Measurements from ENCODE around the gene C19orf12. TPM values are rescaled to one million over a fixed set of nuclear protein-coding genes. Genes with fewer than 3 reads are reported as not detected.

The C19orf12 gene
- total RNA-seq, 1 donor from 2014 or later = 66.7 TPM

GRCh38 chr19:29737461-29738000, 22.5 kb upstream of the C19orf12 start:
- Mint-ChIP-seq H3K4me3 (ENCODE audit: unreplicated experiment) (no peak overlapping the region), H3K27me3 (ENCODE audit: unreplicated experiment) (peaks cover 3% of the 10 kb centered on the region), H3K4me1 (ENCODE audit: low read depth, unreplicated experiment) (no peaks in the 10 kb centered on the region), H3K27ac (ENCODE audit: unreplicated experiment) (no peak overlapping the region), H3K36me3 (ENCODE audit: unreplicated experiment) (no peaks in the 10 kb centered on the region), H3K9me3 (ENCODE audit: unreplicated experiment) (no peaks in the 10 kb centered on the region)
- DNase-seq = no peak
- TF ChIP-seq, protein P1, sequence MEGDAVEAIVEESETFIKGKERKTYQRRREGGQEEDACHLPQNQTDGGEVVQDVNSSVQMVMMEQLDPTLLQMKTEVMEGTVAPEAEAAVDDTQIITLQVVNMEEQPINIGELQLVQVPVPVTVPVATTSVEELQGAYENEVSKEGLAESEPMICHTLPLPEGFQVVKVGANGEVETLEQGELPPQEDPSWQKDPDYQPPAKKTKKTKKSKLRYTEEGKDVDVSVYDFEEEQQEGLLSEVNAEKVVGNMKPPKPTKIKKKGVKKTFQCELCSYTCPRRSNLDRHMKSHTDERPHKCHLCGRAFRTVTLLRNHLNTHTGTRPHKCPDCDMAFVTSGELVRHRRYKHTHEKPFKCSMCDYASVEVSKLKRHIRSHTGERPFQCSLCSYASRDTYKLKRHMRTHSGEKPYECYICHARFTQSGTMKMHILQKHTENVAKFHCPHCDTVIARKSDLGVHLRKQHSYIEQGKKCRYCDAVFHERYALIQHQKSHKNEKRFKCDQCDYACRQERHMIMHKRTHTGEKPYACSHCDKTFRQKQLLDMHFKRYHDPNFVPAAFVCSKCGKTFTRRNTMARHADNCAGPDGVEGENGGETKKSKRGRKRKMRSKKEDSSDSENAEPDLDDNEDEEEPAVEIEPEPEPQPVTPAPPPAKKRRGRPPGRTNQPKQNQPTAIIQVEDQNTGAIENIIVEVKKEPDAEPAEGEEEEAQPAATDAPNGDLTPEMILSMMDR (IDR thresholded peaks at IDR 0.05; ENCODE audit: partially characterized antibody, unreplicated experiment) = no peak

GRCh38 chr19:29735829-29736228, 20.8 kb upstream of the C19orf12 start:
- Mint-ChIP-seq H3K27me3 (ENCODE audit: unreplicated experiment) (peaks cover 5% of the 10 kb centered on the region), H3K4me3 (ENCODE audit: unreplicated experiment) (no peak overlapping the region), H3K9me3 (ENCODE audit: unreplicated experiment) (no peaks in the 10 kb centered on the region), H3K27ac (ENCODE audit: unreplicated experiment) (no peak overlapping the region), H3K4me1 (ENCODE audit: low read depth, unreplicated experiment) (no peaks in the 10 kb centered on the region), H3K36me3 (ENCODE audit: unreplicated experiment) (no peaks in the 10 kb centered on the region)
- DNase-seq = no peak
- TF ChIP-seq, protein P1 (IDR thresholded peaks at IDR 0.05; ENCODE audit: partially characterized antibody, unreplicated experiment) = no peak

DNA sequence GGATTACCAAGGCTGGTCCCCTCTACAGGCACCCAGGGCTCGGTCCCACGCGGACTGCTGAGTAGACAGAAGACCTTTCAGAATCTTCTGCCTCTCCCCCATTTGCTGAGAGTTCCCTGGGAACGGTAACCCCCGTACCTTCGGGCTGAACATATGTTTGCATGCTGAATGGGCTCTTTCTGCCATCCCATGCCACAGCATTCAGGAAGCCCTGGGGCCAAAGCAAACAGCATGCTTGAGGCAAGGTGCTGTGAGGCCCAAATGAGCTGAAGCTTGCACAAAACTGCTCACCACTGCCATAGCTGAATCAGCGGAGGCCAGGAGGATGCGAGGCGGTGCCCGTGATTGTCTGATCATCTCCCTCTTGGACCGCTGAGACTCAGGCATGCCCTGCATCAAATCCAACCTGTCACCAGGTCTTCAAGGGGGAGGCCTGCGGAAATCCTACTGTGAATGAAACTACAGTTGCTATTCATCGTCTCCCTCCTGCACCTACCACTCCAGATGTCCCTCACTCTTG, 16.3 kb upstream of the C19orf12 start:
- Mint-ChIP-seq H3K4me3 (ENCODE audit: unreplicated experiment) (no peak overlapping the region), H3K4me1 (ENCODE audit: low read depth, unreplicated experiment) (no peaks in the 10 kb centered on the region), H3K27ac (ENCODE audit: unreplicated experiment) (no peak overlapping the region), H3K27me3 (ENCODE audit: unreplicated experiment) (peaks cover 3% of the 10 kb centered on the region), H3K36me3 (ENCODE audit: unreplicated experiment) (no peaks in the 10 kb centered on the region), H3K9me3 (ENCODE audit: unreplicated experiment) (no peaks in the 10 kb centered on the region)
- DNase-seq = no peak
- TF ChIP-seq, protein P1 (IDR thresholded peaks at IDR 0.05; ENCODE audit: partially characterized antibody, unreplicated experiment) = no peak

DNA sequence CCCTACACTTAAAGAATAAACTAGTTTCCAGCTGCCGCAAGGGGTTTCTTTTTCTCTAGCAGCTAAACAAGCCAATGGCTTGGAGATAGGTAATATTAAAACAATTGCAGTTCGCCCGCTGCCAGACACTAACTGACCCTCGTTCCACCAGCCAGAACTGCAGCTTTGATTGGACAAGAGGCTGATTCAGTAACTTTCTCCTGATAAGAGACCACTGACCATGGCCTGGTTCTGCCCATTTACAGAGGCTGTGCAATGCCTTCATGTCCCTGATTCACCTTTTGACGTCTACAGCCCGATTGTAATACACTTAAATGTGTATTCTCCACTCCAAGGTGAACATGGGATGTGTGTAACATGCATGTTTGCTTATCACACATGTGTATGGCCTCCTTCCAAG, 12.8 kb upstream of the C19orf12 start:
- Mint-ChIP-seq H3K4me1 (ENCODE audit: low read depth, unreplicated experiment) (no peaks in the 10 kb centered on the region), H3K4me3 (ENCODE audit: unreplicated experiment) (no peak overlapping the region), H3K27ac (ENCODE audit: unreplicated experiment) (no peak overlapping the region), H3K9me3 (ENCODE audit: unreplicated experiment) (no peaks in the 10 kb centered on the region), H3K27me3 (ENCODE audit: unreplicated experiment) (peaks cover 3% of the 10 kb centered on the region), H3K36me3 (ENCODE audit: unreplicated experiment) (no peaks in the 10 kb centered on the region)
- no peak for DNase-seq
- TF ChIP-seq, protein P1 (IDR thresholded peaks at IDR 0.05; ENCODE audit: partially characterized antibody, unreplicated experiment) = no peak

DNA sequence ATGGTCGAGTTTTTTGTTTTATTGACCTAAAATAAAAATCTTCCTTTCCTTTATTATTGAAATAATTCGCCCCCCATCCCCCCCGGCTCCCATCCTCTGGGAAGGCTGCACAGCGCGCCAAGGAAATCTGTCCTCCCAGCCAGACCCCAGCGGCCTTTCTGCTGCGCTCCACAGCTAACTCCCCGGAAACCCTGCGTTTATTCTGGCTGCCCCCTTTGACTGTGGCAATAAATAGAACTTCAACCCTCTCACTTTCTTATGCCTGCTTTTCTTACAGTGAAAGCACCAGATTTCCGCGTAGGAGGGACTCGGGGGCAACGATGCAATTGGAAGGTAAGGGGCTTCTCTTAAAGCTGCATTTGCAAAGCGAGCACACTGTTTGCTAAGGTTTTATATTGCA, 9.7 kb upstream of the C19orf12 start:
- Mint-ChIP-seq H3K27me3 (ENCODE audit: unreplicated experiment) (no peaks in the 10 kb centered on the region), H3K4me1 (ENCODE audit: low read depth, unreplicated experiment) (no peaks in the 10 kb centered on the region), H3K36me3 (ENCODE audit: unreplicated experiment) (no peaks in the 10 kb centered on the region), H3K27ac (ENCODE audit: unreplicated experiment) (peak overlapping the region; percentile 68), H3K9me3 (ENCODE audit: unreplicated experiment) (no peaks in the 10 kb centered on the region), H3K4me3 (ENCODE audit: unreplicated experiment) (peak overlapping the region; percentile 59)
- no peak for DNase-seq
- TF ChIP-seq, protein P1 (IDR thresholded peaks at IDR 0.05; ENCODE audit: partially characterized antibody, unreplicated experiment) = no peak
